Keratinocyte (primary cell): ENCODE results near the gene HOXB5. TPM values are rescaled to one million over a fixed set of nuclear protein-coding genes. Genes with fewer than 3 reads are reported as not detected.

Source experiments
- DNase-seq: peaks from one replicate; pipeline ENCODE4 v3.0.0-alpha.2; 2011; ENCODE audit warnings: low read depth, missing footprints, low spot score
- FAIRE-seq: peaks from 2 replicates; lab custom pipeline; 2011; peaks lifted over from hg19 to GRCh38; lab: Jason Lieb, UNC
- H2AFZ ChIP-seq: 2 replicates; pipeline ENCODE4 v1.6.0; 2012; ENCODE audit warnings: low read length, control low read depth, inconsistent platforms; ENCODE audit not compliant: control insufficient read depth
- H3K27ac ChIP-seq: 2 replicates; pipeline ENCODE4 v1.5.1; 2011; ENCODE audit warnings: low read length; ENCODE audit not compliant: control insufficient read depth, insufficient read depth
- H3K27me3 ChIP-seq: 3 replicates; pipeline ENCODE4 v1.6.0; 2011; ENCODE audit warnings: low read length; ENCODE audit not compliant: control insufficient read depth, insufficient read depth; ENCODE audit errors: extremely low read depth
- H3K36me3 ChIP-seq, 2 experiments: 2 replicates in 1 of 2; 3 replicates in 1 of 2; pipeline ENCODE4 v1.5.1; 2011; ENCODE audit warnings: low read length in 2 of 2, mild to moderate bottlenecking in 1 of 2; ENCODE audit not compliant: control insufficient read depth in 2 of 2, insufficient read depth in 2 of 2; ENCODE audit errors: extremely low read depth in 1 of 2
- H3K4me1 ChIP-seq: 3 replicates; pipeline ENCODE4 v1.5.1; 2011; ENCODE audit warnings: low read length; ENCODE audit not compliant: control insufficient read depth, insufficient read depth; ENCODE audit errors: extremely low read depth
- H3K4me2 ChIP-seq: 3 replicates; pipeline ENCODE4 v1.6.0; 2011; ENCODE audit warnings: low read depth, low read length; ENCODE audit not compliant: control insufficient read depth, insufficient read depth; ENCODE audit errors: extremely low read depth
- H3K4me3 ChIP-seq, 3 experiments: fragments of 200-600 bp in 1 of 3; sonication (generic) in 1 of 3; 2 replicates in 2 of 3; 3 replicates in 1 of 3; pipeline ENCODE4 v1.5.1; 2011 to 2016; ENCODE audit warnings: low read length in 3 of 3, mild to moderate bottlenecking in 3 of 3, control low read depth in 2 of 3, inconsistent platforms in 1 of 3, low read depth in 1 of 3, mixed read lengths in 1 of 3, mixed run types in 1 of 3, moderate library complexity in 1 of 3; ENCODE audit not compliant: control insufficient read depth in 2 of 3, insufficient read depth in 2 of 3; ENCODE audit errors: extremely low read depth in 1 of 3
- H3K79me2 ChIP-seq: 2 replicates; pipeline ENCODE4 v1.6.0; 2012; ENCODE audit warnings: low read length; ENCODE audit not compliant: control insufficient read depth, insufficient read depth
- H3K9ac ChIP-seq: 3 replicates; pipeline ENCODE4 v1.6.0; 2011; ENCODE audit warnings: low read length; ENCODE audit not compliant: control insufficient read depth, insufficient read depth; ENCODE audit errors: extremely low read depth
- H3K9me1 ChIP-seq: 3 replicates; pipeline ENCODE4 v1.6.0; 2011; ENCODE audit warnings: low read length; ENCODE audit not compliant: control insufficient read depth, insufficient read depth; ENCODE audit errors: extremely low read depth
- H3K9me3 ChIP-seq: 2 replicates; pipeline ENCODE4 v1.5.1; 2012; ENCODE audit warnings: low read depth, low read length; ENCODE audit not compliant: control insufficient read depth
- H4K20me1 ChIP-seq: 3 replicates; pipeline ENCODE4 v1.6.0; 2011; ENCODE audit warnings: low read length; ENCODE audit not compliant: control insufficient read depth, insufficient read depth; ENCODE audit errors: extremely low read depth
- CTCF ChIP-seq, 3 experiments: IDR thresholded peaks in 1 of 3; conservative IDR thresholded peaks in 1 of 3; optimal IDR thresholded peaks in 1 of 3; 2 replicates in 2 of 3; 3 replicates in 1 of 3; pipeline versions ENCODE3 to v1.5.1; 2011; ENCODE audit warnings: low read length in 3 of 3, mild to moderate bottlenecking in 3 of 3, moderate library complexity in 2 of 3, control low read depth in 1 of 3, inconsistent platforms in 1 of 3; ENCODE audit not compliant: insufficient read depth in 2 of 3; ENCODE audit errors: extremely low read depth in 1 of 3
- EZH2 ChIP-seq: IDR thresholded peaks from one replicate; pipeline ENCODE4 v1.6.1; 2012; ENCODE audit warnings: inconsistent platforms, mild to moderate bottlenecking, low read length, moderate library complexity
- dilution Hi-C: fragments of 300-500 bp; cut with MboI; formaldehyde crosslinking; loops from one replicate; pipeline ENCODE4 v1.7.0; 2020; ENCODE audit warnings: low sequenced_read_pairs; ENCODE audit not compliant: extremely low pct_ligation_motif_present
- polyA plus RNA-seq, 5 experiments: library from polyadenylated mRNA; depleted of rRNA in 3 of 5; stranded (reverse) in 3 of 5; stranded (forward) in 1 of 5; unstranded in 1 of 5; fragments of >200 nt; gene quantifications; 1 replicate in 1 of 5; 2 replicates in 3 of 5; 3 replicates in 1 of 5; pipeline versions ENCODE4 v1.2.1 to v1.2.3, GENCODE V29; 2011 to 2012; ENCODE audit warnings: missing spikeins in 2 of 5, low read depth in 1 of 5, low replicate concordance in 1 of 5

Gene HOXB5
- polyA plus RNA-seq, 1 donor (not counting 4 experiments of a cell fraction or from before 2014, with no cell fraction given), result not detected

- no peak overlapping the region for H2AFZ ChIP-seq
- DNase-seq (no peak), FAIRE-seq (no peak)
- no peak overlapping the region for H3K27ac ChIP-seq
- peaks cover 81% of the 10 kb centered on the region for H3K27me3 ChIP-seq
- H3K4me1 ChIP-seq, result peaks cover 10% of the 10 kb centered on the region
- no peak overlapping the region for H3K4me3 ChIP-seq
- H3K79me2 ChIP-seq, result no peaks in the 10 kb centered on the region
- no peak overlapping the region for H3K9ac ChIP-seq
- H4K20me1 ChIP-seq, result no peaks in the 10 kb centered on the region
- TF ChIP-seq CTCF (optimal IDR thresholded peaks at IDR 0.05 in 1 of 3, IDR thresholded peaks at IDR 0.05 in 1 of 3, conservative IDR thresholded peaks at IDR 0.05 in 1 of 3; ENCODE audit: extremely low read depth in 1 of 3, insufficient read depth in 2 of 3, low read length in 3 of 3) (no peak), EZH2 (no peak)
- dilution Hi-C loops, result no loop called here
- no peaks in the 10 kb centered on the region for H3K9me1 ChIP-seq
- peaks cover 0 to 1% of the 10 kb centered on the region in 2 experiments for H3K36me3 ChIP-seq
- no peak overlapping the region for H3K4me2 ChIP-seq
- no peaks in the 10 kb centered on the region for H3K9me3 ChIP-seq
These were observed 24.9 kb downstream of the HOXB5 start for GRCh38 chr17:48568499-48569239.

GRCh38 chr17:48567646-48568354 is 25.8 kb downstream of the HOXB5 start:
- Histone ChIP-seq H3K9ac (no peak overlapping the region), H3K79me2 (no peaks in the 10 kb centered on the region), H4K20me1 (no peaks in the 10 kb centered on the region), H3K36me3 (peaks cover 0 to 1% of the 10 kb centered on the region in 2 experiments), H3K9me3 (no peaks in the 10 kb centered on the region), H3K4me1 (peaks cover 1% of the 10 kb centered on the region), H3K4me3 (no peak overlapping the region), H3K27ac (no peak overlapping the region), H3K27me3 (peaks cover 82% of the 10 kb centered on the region), H3K4me2 (no peak overlapping the region), H3K9me1 (no peaks in the 10 kb centered on the region), H2AFZ (no peak overlapping the region)
- DNase-seq (no peak), FAIRE-seq (no peak)
- TF ChIP-seq EZH2, result no peak
- dilution Hi-C loops, result no loop called here
